A673 (cell line): ENCODE results near the gene TMEM165.

Source experiments
- EZH2 ChIP-seq: fragments of 200-600 bp; sonication (generic); IDR thresholded peaks from 2 replicates; pipeline ENCODE4 v1.6.1; 2017; ENCODE audit warnings: borderline replicate concordance, low read depth, mild to moderate bottlenecking, mixed read lengths, antibody characterized with exemption, low read length; ENCODE audit not compliant: poor library complexity, severe bottlenecking
- TF ChIP-seq, protein P1 (sequence below): fragments of 300-800, 200-600 bp; sonication (generic); conservative IDR thresholded peaks from 2 replicates; pipeline ENCODE4 v1.5.1; 2017; ENCODE audit warnings: low read depth, mild to moderate bottlenecking, antibody characterized with exemption, low read length, moderate library complexity, mixed read lengths

DNA sequence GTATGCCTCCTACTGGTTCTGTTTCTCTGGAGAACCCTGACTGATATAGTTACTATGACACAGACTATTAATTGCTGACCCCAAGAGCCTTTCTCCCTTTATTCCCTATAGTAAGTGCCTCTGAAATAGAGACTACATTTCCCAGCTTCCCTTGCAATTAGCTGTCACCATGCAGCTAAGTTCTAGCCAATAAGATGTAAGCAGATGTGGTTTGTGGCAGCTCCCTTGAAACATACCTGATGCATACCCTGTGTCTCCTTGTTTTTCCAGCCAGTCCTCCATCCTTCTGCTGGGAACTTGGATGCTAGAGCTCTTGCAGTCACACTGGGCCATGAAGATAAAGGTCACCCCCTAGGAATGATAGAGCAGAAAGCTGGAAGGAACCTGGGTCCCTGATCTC lies 9.7 kb upstream of the TMEM165 start:
- TF ChIP-seq, protein P1, sequence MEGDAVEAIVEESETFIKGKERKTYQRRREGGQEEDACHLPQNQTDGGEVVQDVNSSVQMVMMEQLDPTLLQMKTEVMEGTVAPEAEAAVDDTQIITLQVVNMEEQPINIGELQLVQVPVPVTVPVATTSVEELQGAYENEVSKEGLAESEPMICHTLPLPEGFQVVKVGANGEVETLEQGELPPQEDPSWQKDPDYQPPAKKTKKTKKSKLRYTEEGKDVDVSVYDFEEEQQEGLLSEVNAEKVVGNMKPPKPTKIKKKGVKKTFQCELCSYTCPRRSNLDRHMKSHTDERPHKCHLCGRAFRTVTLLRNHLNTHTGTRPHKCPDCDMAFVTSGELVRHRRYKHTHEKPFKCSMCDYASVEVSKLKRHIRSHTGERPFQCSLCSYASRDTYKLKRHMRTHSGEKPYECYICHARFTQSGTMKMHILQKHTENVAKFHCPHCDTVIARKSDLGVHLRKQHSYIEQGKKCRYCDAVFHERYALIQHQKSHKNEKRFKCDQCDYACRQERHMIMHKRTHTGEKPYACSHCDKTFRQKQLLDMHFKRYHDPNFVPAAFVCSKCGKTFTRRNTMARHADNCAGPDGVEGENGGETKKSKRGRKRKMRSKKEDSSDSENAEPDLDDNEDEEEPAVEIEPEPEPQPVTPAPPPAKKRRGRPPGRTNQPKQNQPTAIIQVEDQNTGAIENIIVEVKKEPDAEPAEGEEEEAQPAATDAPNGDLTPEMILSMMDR = no peak
- no peak for TF ChIP-seq EZH2
